Upper lobe of right lung (tissue), 1 donor: ENCODE data around the gene ZNF609. TPM values are rescaled to one million over a fixed set of nuclear protein-coding genes. Genes with fewer than 3 reads are reported as not detected.
"Not testable (repeated sequence)": the region's sequence is repeated elsewhere in the genome, so short reads cannot be mapped to it uniquely, and the experiment has no call there.

ENCODE experiments used
- ATAC-seq: fragments of 200-7000 bp; cut with Tn5 transposase; one replicate; pipeline ENCODE4 v1.9.1; 2020; ENCODE audit warnings: mild to moderate bottlenecking, moderate library complexity
- DNase-seq: peaks from one replicate; pipeline ENCODE4 v3.0.0-alpha.2; 2020
- H3K27ac ChIP-seq: fragments of 200-600 bp; one replicate; pipeline ENCODE4 v1.8.0; 2022
- H3K27me3 ChIP-seq: fragments of 200-600 bp; one replicate; pipeline ENCODE4 v1.8.0; 2022; ENCODE audit warnings: mild to moderate bottlenecking
- H3K36me3 ChIP-seq: fragments of 200-600 bp; one replicate; pipeline ENCODE4 v1.8.0; 2022
- H3K4me1 ChIP-seq: fragments of 200-600 bp; one replicate; pipeline ENCODE4 v1.8.0; 2022
- H3K4me3 ChIP-seq: fragments of 200-600 bp; one replicate; pipeline ENCODE4 v1.8.0; 2022; ENCODE audit warnings: mild to moderate bottlenecking
- H3K9me3 ChIP-seq: fragments of 200-600 bp; one replicate; pipeline ENCODE4 v1.8.0; 2022
- intact Hi-C: fragments of 100-400 bp; cut with DNase I; formaldehyde crosslinking; loops from one replicate; pipeline ENCODE4 v1.11.0; 2022
- total RNA-seq: library from RNA; stranded (reverse); fragmentation: NEBNext Ultra II Directional; extraction: Animal tissue kit (Norgen Biotek cat#: 25700); gene quantifications from one replicate; pipeline ENCODE4 v1.2.1, GENCODE V29; 2021
- TF ChIP-seq, protein P1 (sequence below): fragments of 200-600 bp; IDR thresholded peaks from one replicate; pipeline ENCODE4 v1.8.0; 2022; ENCODE audit warnings: antibody characterized with exemption
- donor health status: DM: no; HTN: yes; CAD: no; lungs with severe emphysema.

Gene ZNF609
- total RNA-seq, 1 donor from 2014 or later = 45.4 TPM

DNA sequence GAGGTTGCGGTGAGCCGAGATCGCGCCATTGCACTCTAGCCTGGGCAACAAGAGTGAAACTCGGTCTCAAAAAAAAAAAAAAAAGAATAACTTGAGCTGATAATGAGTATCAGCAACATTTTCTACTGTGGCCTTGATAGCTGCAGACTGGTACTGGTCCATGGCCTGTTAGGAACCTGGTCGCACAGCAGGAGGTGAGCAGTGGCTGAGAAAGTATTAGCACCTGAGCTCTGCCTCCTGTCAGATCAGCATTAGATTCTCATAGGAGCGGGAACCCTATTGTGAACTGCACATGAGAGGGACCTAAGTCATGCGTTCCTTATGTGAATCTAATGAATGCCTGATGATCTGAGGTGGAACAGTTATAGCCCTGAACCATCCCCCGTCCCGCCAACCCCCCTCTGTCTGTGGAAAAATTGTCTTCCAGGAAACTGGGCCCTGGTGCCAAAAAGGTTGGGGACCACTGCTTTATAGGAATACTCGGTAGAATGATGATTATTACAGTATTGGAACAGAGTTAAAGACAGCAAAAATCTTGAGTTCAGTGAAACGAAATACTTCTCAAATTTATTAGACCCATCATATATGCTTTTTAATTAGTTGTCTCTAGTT, 126.0 kb downstream of the ZNF609 start:
- Histone ChIP-seq H3K36me3 (no peaks in the 10 kb centered on the region), H3K27ac (no peak overlapping the region), H3K27me3 (no peaks in the 10 kb centered on the region), H3K4me1 (peaks cover 4% of the 10 kb centered on the region), H3K4me3 (no peak overlapping the region), H3K9me3 (no peaks in the 10 kb centered on the region)
- no peak for ATAC-seq
- DNase-seq = no peak
- TF ChIP-seq, protein P1, sequence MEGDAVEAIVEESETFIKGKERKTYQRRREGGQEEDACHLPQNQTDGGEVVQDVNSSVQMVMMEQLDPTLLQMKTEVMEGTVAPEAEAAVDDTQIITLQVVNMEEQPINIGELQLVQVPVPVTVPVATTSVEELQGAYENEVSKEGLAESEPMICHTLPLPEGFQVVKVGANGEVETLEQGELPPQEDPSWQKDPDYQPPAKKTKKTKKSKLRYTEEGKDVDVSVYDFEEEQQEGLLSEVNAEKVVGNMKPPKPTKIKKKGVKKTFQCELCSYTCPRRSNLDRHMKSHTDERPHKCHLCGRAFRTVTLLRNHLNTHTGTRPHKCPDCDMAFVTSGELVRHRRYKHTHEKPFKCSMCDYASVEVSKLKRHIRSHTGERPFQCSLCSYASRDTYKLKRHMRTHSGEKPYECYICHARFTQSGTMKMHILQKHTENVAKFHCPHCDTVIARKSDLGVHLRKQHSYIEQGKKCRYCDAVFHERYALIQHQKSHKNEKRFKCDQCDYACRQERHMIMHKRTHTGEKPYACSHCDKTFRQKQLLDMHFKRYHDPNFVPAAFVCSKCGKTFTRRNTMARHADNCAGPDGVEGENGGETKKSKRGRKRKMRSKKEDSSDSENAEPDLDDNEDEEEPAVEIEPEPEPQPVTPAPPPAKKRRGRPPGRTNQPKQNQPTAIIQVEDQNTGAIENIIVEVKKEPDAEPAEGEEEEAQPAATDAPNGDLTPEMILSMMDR = no peak
- intact Hi-C loops = no loop called here

DNA sequence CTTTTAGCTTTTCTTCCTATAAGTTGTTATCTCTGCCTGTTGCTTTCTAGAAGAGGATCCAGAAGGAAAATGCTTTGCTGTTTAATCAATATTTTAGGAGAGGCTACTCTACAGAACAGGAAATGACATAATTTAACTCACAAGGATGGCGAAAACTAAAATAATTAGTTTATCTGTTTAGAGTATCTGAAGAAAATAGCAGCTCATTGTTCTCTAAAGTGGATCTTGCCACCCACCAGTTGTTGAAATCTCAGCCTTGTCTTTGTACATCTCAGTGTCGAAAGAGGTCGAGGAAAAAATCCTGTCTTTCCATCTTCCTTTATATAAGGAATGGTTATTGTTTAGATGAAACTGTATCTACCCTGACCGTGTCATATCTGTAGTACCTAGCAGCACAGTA, 126.6 kb downstream of the ZNF609 start:
- no peak overlapping the region for H3K4me3 ChIP-seq
- no peaks in the 10 kb centered on the region for H3K36me3 ChIP-seq
- TF ChIP-seq, protein P1 = no peak
- H3K27ac ChIP-seq = no peak overlapping the region
- intact Hi-C loops = no loop called here
- no peak for ATAC-seq
- no peaks in the 10 kb centered on the region for H3K27me3 ChIP-seq
- H3K4me1 ChIP-seq = peaks cover 4% of the 10 kb centered on the region
- H3K9me3 ChIP-seq = no peaks in the 10 kb centered on the region
- no peak for DNase-seq

DNA sequence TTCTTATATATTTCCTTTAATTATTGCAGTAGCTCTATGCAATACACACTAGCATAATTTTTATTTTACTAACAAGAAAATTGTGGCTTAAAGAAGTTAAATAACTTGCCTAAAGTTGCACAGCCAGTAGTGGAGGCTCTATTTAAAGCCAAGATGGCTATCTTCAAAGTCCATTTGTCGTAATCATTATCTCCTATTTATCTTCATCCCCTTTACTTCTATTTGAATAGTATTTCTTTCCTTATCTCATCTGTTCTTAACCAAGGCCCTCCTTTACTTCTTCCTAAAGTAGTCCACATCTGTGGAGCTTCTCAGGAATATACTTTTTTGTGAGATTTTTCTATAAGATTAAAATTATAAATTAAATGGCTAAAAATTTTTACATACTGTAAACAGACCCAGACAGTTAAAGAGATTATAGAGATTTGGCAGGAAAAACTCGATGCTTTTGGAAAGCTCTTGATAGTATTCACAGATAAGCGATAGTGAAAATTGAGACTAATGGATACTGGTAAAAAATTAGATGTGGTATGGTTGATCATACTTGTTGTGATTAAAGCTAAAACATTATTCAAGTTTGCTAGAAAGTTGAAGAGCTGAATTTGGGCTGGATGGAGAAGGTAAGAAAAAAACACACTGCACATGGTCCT, 129.2 kb downstream of the ZNF609 start:
- no peaks in the 10 kb centered on the region for H3K36me3 ChIP-seq
- H3K27me3 ChIP-seq = no peaks in the 10 kb centered on the region
- TF ChIP-seq, protein P1 = no peak
- no peaks in the 10 kb centered on the region for H3K4me1 ChIP-seq
- DNase-seq = no peak
- H3K27ac ChIP-seq = no peak overlapping the region
- no peak for ATAC-seq
- H3K9me3 ChIP-seq = no peaks in the 10 kb centered on the region
- no peak overlapping the region for H3K4me3 ChIP-seq
- intact Hi-C loops = no loop called here

DNA sequence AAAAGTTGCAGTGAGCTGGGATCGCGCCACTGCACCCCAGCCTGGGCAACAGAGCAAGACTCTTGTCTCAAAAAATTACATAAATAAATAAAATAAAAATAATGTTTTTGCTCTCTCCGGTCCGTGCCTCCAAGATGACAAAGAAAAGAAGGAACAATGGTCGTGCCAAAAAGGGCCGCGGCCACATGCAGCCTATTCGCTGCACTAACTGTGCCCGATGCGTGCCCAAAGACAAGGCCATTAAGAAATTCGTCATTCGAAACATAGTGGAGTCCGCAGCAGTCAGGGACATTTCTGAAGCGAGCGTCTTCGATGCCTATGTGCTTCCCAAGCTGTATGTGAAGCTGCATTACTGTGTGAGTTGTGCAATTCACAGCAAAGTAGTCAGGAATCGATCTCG, 132.5 kb downstream of the ZNF609 start:
- H3K4me3 ChIP-seq, DNase-seq, H3K27me3 ChIP-seq, ATAC-seq, H3K9me3 ChIP-seq, intact Hi-C loops, H3K27ac ChIP-seq, H3K36me3 ChIP-seq: not testable (repeated sequence)
- H3K4me1 ChIP-seq = peaks cover 16% of the 10 kb centered on the region

DNA sequence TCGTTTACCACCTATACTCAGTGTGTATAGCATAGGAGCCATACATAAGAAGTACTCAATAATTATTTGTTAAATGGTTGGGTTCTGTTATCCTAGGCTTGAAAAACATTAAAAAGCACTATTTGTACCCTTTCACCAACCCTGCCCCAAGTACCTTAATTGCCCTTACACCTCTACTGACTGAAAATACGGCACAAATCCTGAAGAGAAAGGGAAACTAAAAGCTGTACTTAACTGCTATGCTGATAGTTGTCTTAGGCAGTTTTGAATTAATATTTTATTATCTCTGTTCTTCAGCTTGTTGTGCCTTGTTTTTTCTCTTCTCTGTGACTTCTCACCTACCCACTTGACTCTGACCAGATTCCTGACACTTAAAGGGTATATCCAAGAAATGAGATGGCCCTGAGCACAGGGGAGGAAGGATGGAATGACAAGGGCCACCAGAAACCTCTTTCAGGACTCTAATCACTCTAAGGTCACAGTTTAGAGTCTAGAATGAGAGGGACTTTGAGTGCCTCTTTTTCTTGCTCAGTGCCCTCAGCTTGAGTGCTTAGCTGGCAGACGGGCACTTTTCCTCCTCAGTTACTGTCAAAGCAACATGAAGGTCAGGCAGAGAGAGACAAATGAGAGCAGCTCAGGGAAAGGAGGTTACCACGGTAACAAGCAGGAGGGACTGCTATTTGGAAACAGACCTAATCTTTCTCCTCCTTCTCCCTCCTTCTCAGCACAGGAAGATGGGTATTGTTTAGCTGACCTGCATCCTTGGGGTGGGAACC, 136.5 kb downstream of the ZNF609 start:
- intact Hi-C loops = no loop called here
- Histone ChIP-seq H3K27ac (peak overlapping the region; percentile 47), H3K9me3 (no peaks in the 10 kb centered on the region), H3K4me1 (peaks cover 30% of the 10 kb centered on the region), H3K36me3 (no peaks in the 10 kb centered on the region), H3K27me3 (no peaks in the 10 kb centered on the region), H3K4me3 (peak overlapping the region; percentile 15)
- DNase-seq (no peak), ATAC-seq (peak; percentile 85)
- TF ChIP-seq, protein P1 = no peak

DNA sequence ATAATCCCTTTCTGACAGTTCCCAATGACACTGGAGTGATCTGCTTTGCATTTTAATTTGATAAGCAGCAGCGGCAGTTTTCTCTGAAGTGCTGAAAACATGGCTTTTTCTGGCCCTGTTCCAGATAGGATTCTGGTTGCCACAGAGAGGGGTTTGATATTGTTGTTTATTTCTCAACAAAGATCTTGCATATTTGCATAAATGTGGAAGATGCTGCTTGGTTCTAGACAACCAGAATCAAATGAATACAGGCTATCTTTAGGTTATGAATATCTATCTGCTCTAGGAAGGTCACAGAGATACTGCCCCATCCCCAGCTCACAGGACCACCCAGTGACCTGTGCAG, 137.1 kb downstream of the ZNF609 start:
- intact Hi-C loops = no loop called here
- ATAC-seq (no peak), DNase-seq (no peak)
- peak overlapping the region; percentile 47 for H3K27ac ChIP-seq
- no peak overlapping the region for H3K4me3 ChIP-seq
- H3K27me3 ChIP-seq = no peaks in the 10 kb centered on the region
- TF ChIP-seq, protein P1 = no peak
- peaks cover 34% of the 10 kb centered on the region for H3K4me1 ChIP-seq
- no peaks in the 10 kb centered on the region for H3K9me3 ChIP-seq
- no peaks in the 10 kb centered on the region for H3K36me3 ChIP-seq
